Mesothelial cell of epicardium (in vitro differentiated cells): ENCODE data around the gene CCNL2. TPM values are rescaled to one million over a fixed set of nuclear protein-coding genes. Genes with fewer than 3 reads are reported as not detected.

Experiments
- DNase-seq, 2 experiments: peaks; one replicate each; pipeline ENCODE4 v3.0.0; 2021; ENCODE audit warnings: low spot score in 2 of 2; ENCODE audit not compliant: unreplicated experiment in 2 of 2
- H3K27ac Mint-ChIP-seq: 2 replicates; pipeline ENCODE4 v1.8.0; 2021; ENCODE audit warnings: mixed read lengths
- H3K27me3 Mint-ChIP-seq: 2 replicates; pipeline ENCODE4 v1.8.0; 2021; ENCODE audit warnings: low read depth, mixed read lengths
- H3K36me3 Mint-ChIP-seq: 2 replicates; pipeline ENCODE4 v1.8.0; 2021; ENCODE audit warnings: mixed read lengths
- H3K4me1 Mint-ChIP-seq: 2 replicates; pipeline ENCODE4 v1.8.0; 2021; ENCODE audit warnings: mixed read lengths
- H3K4me3 Mint-ChIP-seq: 2 replicates; pipeline ENCODE4 v1.8.0; 2021; ENCODE audit warnings: mild to moderate bottlenecking, moderate library complexity, mixed read lengths
- H3K9me3 Mint-ChIP-seq: 2 replicates; pipeline ENCODE4 v1.8.0; 2021; ENCODE audit warnings: mixed read lengths
- CTCF ChIP-seq: fragments of 200-600 bp; sonication (generic); IDR thresholded peaks from one replicate; pipeline ENCODE4 v1.5.0; 2021; ENCODE audit warnings: antibody characterized with exemption; ENCODE audit not compliant: unreplicated experiment
- total RNA-seq: library from RNA; stranded (reverse); gene quantifications from 3 replicates; pipeline ENCODE4 v1.2.1, GENCODE V29; 2021

The CCNL2 gene
- total RNA-seq, 1 donor from 2014 or later = 423 TPM

GRCh38 chr1:1435911-1436629 lies 36.9 kb upstream of the CCNL2 start:
- Mint-ChIP-seq H3K4me3 (peak overlapping the region; percentile 77), H3K27me3 (no peaks in the 10 kb centered on the region), H3K36me3 (peaks cover 4% of the 10 kb centered on the region), H3K27ac (peak overlapping the region; percentile 69), H3K4me1 (peaks cover 44% of the 10 kb centered on the region), H3K9me3 (no peaks in the 10 kb centered on the region)
- no peak for TF ChIP-seq CTCF
- no peak for DNase-seq

- peak within 1 kb of the TSS; percentile 95 for H3K27ac Mint-ChIP-seq
- H3K27me3 Mint-ChIP-seq = no peaks in the 10 kb centered on the region
- H3K4me3 Mint-ChIP-seq = peak within 1 kb of the TSS; percentile 77
- H3K4me1 Mint-ChIP-seq = peaks cover 41% of the 10 kb centered on the region
- no peaks in the 10 kb centered on the region for H3K9me3 Mint-ChIP-seq
- DNase-seq = peak; percentile 68 to 89
- no peaks in the 10 kb centered on the region for H3K36me3 Mint-ChIP-seq
- no peak for TF ChIP-seq CTCF
Measured at GRCh38 chr1:1435106-1435903, 36.2 kb upstream of the CCNL2 start, which contains the start of gene VWA1. TSS of gene VWA1 (plus strand) at chr1:1435690. CDS start at chr1:1435749, 59 bp downstream.

GRCh38 chr1:1434824-1435105 lies 35.6 kb upstream of the CCNL2 start:
- Mint-ChIP-seq H3K4me3 (peak overlapping the region; percentile 68), H3K36me3 (no peaks in the 10 kb centered on the region), H3K27me3 (no peaks in the 10 kb centered on the region), H3K27ac (peak overlapping the region; percentile 95), H3K4me1 (peaks cover 46% of the 10 kb centered on the region), H3K9me3 (no peaks in the 10 kb centered on the region)
- no peak for DNase-seq
- TF ChIP-seq CTCF = no peak

- Mint-ChIP-seq H3K4me1 (peaks cover 51% of the 10 kb centered on the region), H3K36me3 (no peaks in the 10 kb centered on the region), H3K9me3 (no peaks in the 10 kb centered on the region), H3K27ac (peak overlapping the region; percentile 95), H3K27me3 (no peaks in the 10 kb centered on the region), H3K4me3 (peak overlapping the region; percentile 68)
- peak in 1 of 2 experiments; percentile 74 for DNase-seq
- TF ChIP-seq CTCF = no peak
Measured at GRCh38 chr1:1434131-1434823, 35.1 kb upstream of the CCNL2 start.

GRCh38 chr1:1433804-1434130 lies 34.6 kb upstream of the CCNL2 start:
- no peak for DNase-seq
- Mint-ChIP-seq H3K27me3 (no peaks in the 10 kb centered on the region), H3K27ac (peak overlapping the region; percentile 95), H3K9me3 (no peaks in the 10 kb centered on the region), H3K4me3 (peak overlapping the region; percentile 48), H3K36me3 (no peaks in the 10 kb centered on the region), H3K4me1 (peaks cover 51% of the 10 kb centered on the region)
- no peak for TF ChIP-seq CTCF
